GM10248 (cell line): ENCODE results near the gene MAP2K3.

Experiments
- CTCF ChIA-PET: fragments of 300-600 bp; sonication (Branson Sonifier 250); formaldehyde crosslinking; extraction: SDS; loops from one replicate; lab custom pipeline; 2021; ENCODE audit warnings: antibody characterized with exemption; lab: Yijun Ruan, JAX
- POLR2A ChIA-PET: fragments of 350-650 bp; sonication (Branson Sonifier 250); formaldehyde crosslinking; extraction: SDS; loops from one replicate; lab custom pipeline; 2020; ENCODE audit warnings: antibody characterized with exemption; lab: Yijun Ruan, JAX
- DNase-seq: peaks from one replicate; pipeline ENCODE4 v3.0.0; 2012; ENCODE audit errors: extremely low spot score
- TF ChIP-seq, protein P1 (sequence below): IDR thresholded peaks from 2 replicates; pipeline ENCODE4 v1.5.1; 2012; ENCODE audit warnings: mild to moderate bottlenecking, low read depth; ENCODE audit errors: extremely low read depth, missing control alignments, control extremely low read depth

The MAP2K3 gene

DNA sequence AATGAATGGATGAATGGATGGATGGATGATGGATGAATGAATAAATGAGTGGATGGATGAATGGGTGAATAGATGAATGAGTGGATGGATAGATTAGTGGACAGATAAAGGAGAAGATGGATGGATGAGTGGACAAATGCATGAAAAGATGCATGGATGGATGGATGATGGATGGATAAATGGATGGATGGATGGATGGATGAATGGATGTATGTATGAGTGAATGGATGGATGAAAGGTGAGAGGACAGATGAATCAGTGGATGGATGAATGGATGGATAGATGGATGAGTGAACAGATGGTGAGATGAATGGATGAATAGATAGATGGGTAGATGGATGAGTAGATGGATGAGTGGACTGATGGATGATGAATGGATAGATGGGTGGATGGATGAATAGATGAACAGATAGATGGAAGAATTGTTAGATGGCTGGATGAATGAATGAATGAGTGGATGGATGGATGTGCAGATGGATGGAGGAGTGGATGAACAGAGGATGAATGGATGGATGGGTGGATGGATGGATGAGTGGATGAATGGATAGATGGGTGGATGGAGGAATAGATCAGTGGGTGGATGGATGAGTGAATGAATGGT, 77.9 kb downstream of the MAP2K3 start:
- POLR2A ChIA-PET: no interaction called here
- CTCF ChIA-PET: no interaction called here
- TF ChIP-seq, protein P1, sequence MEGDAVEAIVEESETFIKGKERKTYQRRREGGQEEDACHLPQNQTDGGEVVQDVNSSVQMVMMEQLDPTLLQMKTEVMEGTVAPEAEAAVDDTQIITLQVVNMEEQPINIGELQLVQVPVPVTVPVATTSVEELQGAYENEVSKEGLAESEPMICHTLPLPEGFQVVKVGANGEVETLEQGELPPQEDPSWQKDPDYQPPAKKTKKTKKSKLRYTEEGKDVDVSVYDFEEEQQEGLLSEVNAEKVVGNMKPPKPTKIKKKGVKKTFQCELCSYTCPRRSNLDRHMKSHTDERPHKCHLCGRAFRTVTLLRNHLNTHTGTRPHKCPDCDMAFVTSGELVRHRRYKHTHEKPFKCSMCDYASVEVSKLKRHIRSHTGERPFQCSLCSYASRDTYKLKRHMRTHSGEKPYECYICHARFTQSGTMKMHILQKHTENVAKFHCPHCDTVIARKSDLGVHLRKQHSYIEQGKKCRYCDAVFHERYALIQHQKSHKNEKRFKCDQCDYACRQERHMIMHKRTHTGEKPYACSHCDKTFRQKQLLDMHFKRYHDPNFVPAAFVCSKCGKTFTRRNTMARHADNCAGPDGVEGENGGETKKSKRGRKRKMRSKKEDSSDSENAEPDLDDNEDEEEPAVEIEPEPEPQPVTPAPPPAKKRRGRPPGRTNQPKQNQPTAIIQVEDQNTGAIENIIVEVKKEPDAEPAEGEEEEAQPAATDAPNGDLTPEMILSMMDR: no peak
- no peak for DNase-seq

DNA sequence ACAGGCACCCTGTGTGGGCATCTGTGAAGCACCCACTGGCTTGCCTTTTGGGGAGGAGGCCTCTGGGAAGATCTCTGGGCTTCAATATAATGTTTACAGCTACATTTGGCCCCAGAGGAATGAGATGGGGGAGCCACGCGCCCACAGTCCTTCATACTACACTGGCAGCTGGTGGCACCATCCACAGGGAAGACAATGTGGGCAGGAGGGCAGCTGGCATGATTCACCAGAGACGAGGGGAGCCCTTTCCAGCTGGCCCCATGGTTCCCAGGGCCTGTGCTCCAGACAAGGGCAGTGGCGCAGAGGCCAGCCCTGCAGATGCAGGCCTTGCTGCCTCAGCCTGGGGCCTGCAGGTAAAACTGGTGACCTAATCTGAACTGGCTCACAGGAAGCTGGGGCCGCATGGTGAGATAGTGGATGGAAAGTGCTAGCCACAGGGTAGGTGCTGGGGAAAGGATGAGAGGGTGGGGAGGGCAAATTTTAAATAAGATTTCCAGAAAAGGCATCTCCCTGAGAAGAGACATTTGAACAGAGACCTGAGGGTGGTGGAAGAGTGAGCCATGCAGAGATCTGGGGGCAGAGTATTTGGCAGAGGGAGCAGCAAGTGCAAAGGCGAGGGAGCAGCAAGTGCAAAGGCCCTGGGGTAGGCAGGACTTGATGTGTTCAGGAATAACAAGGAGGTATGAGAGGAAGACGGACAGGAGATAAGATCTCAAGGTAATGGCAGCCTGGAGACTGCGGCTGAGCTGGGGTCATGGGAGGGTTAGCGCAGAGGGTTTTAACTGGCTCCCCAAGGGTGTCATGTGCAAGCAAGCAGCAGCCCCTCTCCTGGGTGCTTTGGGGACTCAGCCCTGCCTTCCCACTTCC, 79.5 kb downstream of the MAP2K3 start:
- TF ChIP-seq, protein P1: no peak

More for the DNA sequence above, 79.5 kb downstream of the MAP2K3 start:
- ChIA-PET POLR2A (no interaction called here), CTCF (no interaction called here)
- DNase-seq: no peak
